GM18870 (cell line): ENCODE measurements around the gene PGAM5.
"Not testable (repeated sequence)": the region's sequence is repeated elsewhere in the genome, so short reads cannot be mapped to it uniquely, and the experiment has no call there.

Experiments used
- ATAC-seq: cut with Tn5 transposase; IDR thresholded peaks from one replicate; pipeline ENCODE4 v1.9.1; 2021; ENCODE audit warnings: moderate library complexity; ENCODE audit not compliant: unreplicated experiment

PGAM5 gene

DNA sequence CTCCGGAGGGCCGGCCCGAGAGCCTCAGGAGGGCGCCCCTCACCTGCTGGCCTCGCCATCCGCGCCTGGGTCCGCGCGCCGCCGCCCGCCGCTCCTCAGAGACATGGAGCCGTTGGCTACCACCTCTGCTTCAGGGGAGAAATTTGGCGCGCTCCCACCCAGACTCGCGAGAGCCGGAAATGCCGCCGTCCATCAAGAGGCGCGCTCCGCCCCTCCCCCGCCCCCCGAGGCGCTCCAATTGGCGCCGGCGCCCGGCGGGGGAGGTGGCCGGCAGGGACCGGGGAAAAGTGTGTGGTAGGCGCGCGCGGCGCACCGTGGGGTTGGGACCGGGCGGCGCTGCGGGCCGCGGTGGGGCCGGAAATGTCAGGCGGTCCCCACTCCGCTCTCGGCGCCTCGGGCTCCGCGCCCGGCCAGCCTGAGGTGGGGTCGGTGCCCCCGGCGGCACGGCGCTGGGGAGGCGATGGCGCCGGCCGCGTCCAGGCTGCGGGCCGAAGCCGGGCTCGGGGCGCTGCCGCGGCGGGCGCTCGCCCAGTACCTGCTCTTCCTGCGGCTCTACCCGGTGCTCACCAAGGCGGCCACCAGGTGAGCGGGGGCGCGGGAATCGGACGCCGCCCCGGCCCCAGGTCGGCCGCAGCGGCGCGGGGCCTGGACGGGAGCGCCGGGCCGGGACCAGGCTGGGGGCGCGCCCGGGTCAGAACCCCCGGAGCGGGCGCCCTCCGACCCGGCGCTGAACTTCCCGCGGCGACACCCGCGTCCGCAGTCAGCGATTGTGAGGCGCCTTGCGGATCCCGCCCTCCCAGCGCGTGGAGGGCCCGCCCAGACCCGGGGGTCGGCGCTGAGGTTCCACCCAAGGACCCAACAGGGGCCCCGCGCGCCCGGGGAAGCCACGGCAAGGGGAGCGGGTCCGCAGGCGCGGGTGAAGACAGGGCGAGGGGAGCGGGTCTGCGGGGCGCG, 23.2 kb upstream of the PGAM5 start, which contains the start of the genes POLE and PXMP2:
POLE (minus strand) TSS at position 132 of the 954 bp plus-strand sequence; CDS start at position 105, 27 bp downstream.
PXMP2 (plus strand) TSS at position 377 of the 954 bp plus-strand sequence; CDS start at position 461, 84 bp downstream.
- ATAC-seq = peak; percentile 85

DNA sequence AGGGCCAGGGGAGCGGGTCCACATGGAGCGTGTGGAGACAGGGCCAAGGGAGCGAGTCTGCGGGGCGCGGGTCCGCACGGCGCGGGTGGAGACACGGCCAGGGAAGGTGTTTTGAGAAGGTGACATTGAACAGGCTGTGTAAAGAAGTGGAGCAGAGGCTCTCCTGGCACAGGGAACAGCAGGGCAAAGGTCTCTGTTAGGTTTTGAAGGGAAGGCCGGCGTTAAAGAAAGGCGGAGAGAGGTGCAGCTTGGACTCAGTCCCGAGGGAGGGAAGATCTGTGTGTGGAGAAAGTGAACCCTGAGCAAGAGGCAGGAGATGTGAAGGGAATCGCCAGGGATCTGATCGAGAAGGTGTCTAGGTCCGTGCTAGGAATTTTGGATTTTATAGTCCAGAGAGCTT, 21.4 kb upstream of the PGAM5 start:
- ATAC-seq = no peak

DNA sequence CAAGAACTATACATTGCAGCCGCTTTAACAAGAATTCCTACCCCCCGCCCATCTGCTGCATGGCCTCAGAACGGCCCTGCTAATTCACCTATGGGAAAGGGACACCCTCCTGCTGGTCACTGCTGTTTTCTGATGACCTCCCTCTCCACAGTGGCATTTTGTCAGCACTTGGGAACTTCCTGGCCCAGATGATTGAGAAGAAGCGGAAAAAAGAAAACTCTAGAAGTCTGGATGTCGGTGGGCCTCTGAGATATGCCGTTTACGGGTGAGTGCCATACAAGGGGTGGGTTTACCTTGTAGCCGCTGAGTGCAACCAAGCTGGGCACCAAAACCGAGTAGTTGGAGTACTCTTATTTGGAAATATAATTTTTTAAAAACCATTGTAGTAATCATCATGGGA, 20.5 kb upstream of the PGAM5 start:
- ATAC-seq = no peak

DNA sequence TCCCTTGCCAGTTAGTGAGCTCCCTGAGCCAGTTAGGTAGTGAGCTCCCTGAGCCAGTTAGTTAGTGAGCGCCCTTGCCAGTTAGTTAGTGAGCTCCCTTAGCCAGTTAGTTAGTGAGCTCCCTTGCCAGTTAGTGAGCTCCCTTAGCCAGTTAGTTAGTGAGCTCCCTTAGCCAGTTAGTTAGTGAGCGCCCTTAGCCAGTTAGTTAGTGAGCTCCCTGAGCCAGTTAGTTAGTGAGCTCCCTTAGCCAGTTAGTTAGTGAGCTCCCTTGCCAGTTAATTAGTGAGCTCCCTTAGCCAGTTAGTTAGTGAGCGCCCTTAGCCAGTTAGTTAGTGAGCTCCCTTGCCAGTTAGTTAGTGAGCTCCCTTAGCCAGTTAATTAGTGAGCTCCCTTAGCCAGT, 18.6 kb upstream of the PGAM5 start:
- not testable (repeated sequence) for ATAC-seq

DNA sequence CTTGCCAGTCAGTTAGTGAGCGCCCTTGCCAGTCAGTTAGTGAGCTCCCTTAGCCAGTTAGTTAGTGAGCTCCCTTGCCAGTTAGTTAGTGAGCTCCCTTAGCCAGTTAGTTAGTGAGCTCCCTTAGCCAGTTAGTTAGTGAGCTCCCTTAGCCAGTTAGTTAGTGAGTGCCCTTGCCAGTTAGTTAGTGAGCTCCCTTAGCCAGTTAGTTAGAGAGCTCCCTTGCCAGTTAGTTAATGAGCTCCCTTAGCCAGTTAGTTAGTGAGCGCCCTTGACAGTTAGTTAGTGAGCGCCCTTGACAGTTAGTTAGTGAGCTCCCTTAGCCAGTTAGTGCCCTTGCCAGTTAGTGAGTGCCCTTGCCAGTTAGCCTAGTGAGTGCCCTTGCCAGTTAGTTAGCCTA, 15.8 kb upstream of the PGAM5 start:
- not testable (repeated sequence) for ATAC-seq

DNA sequence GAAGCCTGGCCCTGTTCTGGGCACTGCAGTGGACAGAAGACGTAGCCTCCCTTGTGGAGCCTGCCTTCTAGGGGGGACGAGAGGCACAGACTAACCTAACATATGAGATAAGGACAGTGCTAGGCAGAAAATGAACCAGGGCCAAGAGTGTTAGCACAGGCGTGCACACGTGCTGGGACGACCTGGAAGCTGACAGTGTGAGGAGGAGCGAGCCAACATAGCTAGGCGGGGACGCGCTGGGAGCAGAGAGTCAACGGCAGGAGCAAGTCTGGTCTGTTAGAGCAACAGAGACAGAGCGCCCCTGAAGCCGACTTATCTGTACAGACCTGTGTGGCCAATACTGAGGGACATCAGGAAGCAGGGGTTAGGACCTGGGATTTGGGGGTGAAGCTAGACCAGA, 15.2 kb upstream of the PGAM5 start:
- no peak for ATAC-seq

DNA sequence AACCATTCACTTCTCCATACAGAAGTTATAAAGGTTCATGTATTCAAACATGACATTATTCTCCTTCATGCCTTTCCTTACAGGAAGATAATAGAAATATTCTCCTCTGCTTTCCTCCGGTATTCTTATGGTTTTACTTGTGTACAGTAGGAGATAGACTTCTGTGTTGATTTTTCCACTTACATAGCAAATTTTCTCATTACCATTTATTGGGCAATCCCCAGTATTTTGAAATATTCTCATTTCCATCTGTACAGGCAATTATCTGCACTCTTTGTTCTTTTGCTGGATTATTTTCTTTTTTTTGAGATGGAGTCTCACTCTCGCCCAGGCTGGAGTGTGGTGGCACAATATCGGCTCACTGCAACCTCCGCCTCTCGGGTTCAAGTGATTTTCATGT, 12.3 kb upstream of the PGAM5 start:
- no peak for ATAC-seq

DNA sequence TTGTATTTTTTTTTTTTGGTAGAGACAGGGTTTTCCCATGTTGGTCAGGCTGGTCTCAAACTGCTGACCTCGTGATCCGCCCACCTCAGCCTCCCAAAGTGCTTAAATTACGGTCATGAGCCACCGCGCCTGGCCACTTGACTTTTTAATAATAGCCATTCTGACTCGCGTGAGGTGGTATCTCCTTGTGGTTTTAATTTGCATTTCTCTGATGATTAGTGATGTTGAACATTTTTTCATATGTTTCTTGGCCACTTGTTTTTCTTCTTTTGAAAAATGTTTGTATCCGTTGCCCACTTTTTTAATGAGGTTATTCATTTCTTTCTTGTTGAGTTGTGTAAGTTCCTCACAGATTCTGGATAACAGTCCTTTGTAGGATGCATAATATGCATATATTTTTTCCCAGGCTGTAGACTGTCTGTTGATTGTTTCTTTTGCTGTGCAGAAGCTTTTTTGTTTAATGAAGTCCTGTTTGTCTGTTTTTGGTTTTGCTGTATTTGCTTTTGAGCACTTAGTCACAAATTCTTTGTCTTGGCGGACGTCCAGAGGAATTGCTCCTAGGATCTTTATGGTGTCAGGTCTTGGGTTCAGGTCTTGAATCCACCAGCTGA, 10.3 kb upstream of the PGAM5 start:
- no peak for ATAC-seq

DNA sequence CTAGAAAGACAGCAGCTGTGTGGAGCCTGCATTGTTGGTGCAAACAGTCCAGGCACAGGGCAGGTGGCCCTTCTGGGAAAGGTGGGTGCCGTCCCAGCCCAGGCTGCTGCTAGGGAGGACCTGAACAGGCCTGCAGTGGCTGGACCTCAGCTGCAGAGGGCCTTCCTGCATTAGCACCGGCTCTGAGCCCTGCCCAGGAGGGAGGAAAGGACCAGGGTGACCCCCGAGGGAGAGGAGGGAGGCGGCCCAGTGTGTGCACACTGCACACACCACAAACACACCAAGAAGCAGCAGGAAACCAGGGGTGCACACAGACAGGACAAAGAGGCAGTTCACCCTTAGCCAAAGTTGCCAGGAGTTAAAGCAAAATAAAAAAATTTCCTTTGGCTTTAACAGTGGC, 8.0 kb upstream of the PGAM5 start:
- ATAC-seq = no peak

DNA sequence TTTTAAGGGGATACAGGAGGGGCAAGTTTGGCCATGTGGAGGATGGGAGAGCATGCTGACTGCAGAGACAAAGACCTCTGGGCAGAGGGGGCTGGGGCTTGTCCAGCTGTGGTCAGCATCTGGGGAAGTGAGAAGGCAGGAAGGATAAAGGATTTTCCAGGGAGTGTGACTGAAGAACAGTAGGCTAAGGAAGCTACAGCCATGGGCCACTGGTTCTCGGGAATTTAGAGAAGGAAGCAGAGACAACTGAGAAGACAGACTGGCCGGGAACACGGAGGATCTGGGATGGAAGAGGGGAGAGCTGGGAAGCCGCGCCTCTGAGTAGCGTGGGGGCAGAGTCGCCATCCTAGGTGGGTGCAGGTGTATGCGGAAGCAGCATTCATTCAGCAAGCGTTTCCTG, 7.0 kb upstream of the PGAM5 start:
- no peak for ATAC-seq

DNA sequence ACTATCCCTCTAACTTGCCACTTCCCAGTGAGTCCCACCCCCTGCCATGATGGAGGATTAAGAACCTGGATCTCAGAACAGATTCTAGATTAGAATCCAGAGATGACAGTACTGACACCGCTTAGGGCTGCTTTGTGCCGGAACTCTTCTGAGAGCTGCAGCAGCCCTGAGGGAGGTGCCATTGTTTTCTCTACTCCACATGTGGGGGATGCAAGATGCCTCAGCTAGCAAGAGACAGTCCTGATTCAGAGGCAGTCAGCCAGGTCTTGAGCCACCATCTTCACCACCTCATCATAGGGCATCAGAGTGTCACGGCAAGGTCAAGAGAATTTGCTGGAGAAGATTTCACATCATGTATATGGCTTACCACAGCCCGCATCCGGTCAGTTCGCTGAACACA, 3.4 kb upstream of the PGAM5 start:
- ATAC-seq = no peak

DNA sequence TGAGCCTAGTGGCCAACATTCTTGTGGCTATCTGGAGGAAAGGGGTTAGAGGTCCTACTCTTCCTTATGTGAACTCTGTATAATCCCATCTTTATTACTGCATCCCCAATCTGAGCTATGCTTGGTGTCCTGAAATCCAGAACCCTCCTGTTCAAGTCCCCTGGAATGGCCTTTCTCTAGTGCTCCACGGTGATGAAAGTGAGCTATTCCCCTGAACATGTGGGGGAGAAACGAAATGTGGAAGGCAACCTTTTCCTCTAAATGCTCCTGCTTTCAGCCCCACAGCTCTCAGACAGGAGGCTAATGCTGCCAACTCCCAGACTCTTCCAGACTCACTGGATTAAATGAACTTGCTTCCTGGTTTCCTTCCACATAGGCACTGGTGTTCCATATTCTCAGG, 2.5 kb upstream of the PGAM5 start:
- ATAC-seq = no peak

DNA sequence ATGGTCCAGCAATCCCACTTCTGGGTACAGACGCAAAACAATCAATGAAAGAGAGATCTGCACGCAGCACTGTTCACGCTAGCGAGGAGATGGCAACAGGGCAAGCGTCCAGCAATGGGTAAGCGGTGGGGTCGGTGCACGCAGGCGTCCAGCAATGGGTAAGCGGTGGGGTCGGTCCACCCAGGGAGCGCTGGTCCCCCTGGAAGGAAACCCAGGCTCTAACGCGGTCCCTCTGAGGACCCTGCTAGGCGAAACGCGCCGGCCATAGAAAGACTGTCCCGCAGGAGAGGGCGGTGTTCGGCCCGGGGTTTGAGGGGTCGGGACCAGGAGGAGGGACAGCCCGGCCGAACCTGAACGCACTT, 618 bp upstream of the PGAM5 start:
- peak; percentile 30 for ATAC-seq

DNA sequence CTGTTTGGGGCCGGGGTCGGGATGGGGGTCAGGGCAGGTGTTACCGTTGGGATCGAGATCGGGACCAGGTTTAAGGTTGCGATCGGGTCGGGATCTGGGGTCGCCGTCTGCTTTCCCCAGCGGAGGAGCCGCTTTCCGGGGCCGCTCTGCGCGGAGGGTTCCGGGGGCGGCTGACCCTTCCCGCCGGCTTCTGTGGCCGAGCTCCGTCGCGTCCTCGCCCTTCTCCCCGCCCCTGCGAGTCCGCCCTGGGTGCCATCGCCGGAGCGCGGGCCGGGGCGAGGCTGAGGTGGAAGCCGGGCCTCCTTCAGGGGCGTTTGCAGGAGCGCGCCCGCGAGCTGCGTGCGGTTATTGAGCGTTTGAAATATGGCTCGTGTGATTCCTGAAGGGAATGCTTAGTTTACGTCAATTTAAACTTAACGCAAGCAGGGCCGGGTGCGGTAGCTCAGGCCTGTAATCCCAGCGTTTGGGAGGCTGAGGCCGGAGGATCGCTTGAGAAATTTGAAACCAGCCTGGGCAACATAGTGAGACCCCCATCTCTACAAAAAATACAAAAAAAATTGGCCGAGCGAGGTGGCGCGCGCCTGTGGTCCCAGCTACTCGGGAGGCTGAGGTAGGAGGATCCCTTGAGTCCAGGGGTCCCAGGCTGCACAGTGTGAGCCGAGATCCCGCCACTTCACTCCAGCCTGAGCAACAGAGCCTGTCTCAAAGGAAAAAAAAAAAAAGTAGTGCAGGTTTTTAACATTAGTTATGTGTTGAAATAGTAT, 620 bp downstream of the PGAM5 start:
- ATAC-seq = no peak

DNA sequence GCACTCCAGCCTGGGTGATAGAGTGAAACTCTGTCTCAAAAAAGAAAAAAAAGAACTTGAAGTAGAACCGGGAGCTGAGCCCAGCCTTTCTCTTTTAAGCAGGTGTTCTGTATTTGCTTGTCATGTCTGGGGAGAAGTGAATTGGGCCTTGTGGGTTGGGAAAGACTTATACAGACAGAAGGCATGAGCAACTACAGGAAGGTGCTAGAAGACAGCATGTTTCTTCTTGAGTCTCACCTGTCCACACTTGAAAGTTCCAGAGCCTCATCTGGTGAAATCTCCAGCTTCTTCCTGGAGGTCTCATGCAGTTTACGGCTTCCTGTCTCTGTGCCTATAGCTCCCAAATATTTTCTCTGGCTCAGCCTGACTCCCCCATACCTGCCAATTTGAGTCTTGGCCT, 2.5 kb downstream of the PGAM5 start:
- no peak for ATAC-seq

DNA sequence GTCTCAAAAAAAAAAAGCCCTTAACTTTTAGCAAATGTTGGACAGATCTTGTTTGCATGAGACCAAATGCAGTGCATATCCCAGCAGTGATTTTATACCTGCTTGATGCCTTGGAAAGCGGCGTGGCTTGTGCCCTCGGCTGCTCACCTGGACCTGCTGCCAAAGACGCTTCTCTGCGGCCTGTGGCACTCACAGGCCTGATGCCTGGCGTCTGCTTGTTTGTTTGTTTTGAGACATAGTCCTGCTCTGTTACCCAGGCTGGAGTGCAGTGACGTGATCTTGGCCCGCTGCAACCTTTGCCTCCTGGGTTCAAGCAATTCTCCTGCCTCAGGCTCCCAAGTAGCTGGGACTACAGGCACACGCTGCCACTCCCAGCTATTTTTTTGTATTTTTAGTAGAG, 5.2 kb downstream of the PGAM5 start:
- no peak for ATAC-seq

DNA sequence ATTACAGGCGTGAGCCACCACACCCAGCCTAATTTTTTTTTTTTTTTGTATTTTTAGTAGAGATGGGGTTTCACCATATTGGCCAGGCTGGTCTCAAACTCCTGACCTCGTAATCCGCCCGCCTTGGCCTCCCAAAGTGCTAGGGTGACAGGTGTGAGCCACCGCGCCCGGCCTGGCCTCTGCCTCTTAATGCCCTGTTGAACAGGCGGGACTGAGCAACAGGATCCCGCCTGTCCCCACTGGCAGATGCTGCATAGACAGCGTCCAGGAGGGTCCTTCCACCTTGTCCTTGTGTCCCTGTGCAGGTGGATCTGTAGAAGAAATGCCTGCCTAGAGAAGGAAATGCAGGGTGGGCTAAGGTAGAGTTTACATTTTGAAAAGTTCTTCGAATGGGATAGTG, 5.7 kb downstream of the PGAM5 start:
- no peak for ATAC-seq

DNA sequence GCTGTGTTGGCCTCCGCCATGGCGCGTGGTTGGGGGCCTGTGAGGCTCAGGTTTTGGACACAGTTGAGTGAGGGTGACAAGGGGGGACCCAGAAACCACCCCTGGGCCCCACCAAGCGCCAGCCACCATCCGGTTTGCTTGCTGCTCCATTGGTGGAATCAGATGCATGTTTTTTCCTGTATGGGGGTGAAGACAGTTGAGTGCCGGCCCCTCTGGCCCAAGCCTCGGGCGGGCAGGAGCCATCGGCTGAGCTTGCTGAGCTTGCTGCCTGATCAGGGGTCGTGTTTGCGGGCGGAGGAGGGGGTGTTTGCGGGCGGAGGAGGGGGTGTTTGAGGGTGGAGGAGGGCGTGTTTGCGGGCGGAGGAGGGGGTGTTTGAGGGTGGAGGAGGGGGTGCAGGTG, 6.4 kb downstream of the PGAM5 start:
- ATAC-seq = no peak

DNA sequence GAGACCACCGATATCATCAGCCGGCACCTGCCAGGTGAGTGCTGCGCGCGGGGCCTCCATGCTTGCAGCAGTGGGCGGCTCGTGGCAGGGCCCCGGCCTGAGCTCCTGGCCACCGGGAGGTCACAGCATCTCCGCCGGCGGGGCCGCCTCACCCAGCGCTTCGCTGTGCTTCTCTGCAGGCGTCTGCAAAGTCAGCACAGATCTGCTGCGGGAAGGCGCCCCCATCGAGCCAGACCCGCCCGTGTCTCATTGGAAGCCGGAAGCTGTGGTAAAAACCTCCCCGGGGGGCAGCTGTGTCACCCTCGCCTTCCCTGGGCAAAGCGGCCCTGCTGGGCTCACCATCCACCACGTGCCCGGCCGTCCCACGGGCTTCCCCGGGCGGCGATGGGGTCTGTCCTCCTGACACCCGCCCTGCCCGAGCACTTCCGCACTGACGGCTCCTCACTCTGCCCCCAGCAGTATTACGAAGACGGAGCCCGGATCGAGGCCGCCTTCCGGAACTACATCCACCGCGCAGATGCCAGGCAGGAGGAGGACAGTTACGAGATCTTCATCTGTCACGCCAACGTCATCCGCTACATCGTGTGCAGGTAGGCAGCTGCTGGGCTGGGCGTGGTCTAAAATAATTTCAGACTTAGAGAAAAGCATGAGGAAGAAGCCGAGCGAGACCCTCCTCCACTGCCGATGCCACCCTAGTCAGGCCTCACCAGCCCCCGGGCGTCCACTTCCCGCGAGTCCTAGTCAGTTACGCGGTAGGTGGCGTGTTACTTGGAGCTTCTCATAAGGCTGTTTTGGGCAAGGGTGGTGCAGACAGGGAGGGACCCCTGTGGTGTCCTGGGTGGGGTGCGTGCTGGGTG, 7.1 kb downstream of the PGAM5 start:
- no peak for ATAC-seq

DNA sequence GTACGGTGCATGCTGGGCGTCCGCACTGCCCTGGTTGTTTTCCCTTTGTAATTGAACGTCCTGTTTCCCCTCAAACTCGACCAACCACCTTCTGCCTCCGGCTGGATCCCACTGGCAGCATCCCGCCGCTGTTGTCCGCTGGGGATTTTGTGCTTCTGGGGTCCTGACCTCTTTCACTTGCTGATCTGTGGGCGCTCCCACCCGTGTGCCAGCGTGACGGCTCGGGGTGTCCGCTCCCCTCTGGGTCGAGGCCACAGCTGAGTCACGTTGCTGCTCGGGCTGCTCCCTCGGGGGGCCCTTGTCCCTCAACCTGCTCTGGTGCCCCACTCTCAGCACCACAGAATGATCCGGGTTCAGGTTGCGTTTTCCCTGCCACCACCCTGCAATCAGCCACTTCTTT, 8.0 kb downstream of the PGAM5 start:
- ATAC-seq = no peak
